Measurements from ENCODE around the gene CLTRN. TPM values are rescaled to one million over a fixed set of nuclear protein-coding genes. Genes with fewer than 3 reads are reported as not detected.

CLTRN gene
- total RNA-seq, 1 experiment from 2014 or later = 0.57 TPM

Other genes starting within 250 kb of the CLTRN start
- 42.0 and 44.9 TPM in 2 replicates for gene PIR, start 171.5 kb downstream of the CLTRN start, total RNA-seq (2014; rRNA removed; shearing (Covaris generic))
- gene BMX, start 164.0 kb downstream of the CLTRN start, total RNA-seq (2014; rRNA removed; shearing (Covaris generic)) = 0.06 TPM in 1 of 2 replicates, not detected in the other
- 1.3 TPM in 1 of 2 replicates, not detected in the other for gene ACE2, start 63.8 kb downstream of the CLTRN start, total RNA-seq (2014; rRNA removed; shearing (Covaris generic))
- 0.48 and 1.0 TPM in 2 replicates for gene CA5B, start 73.5 kb upstream of the CLTRN start, total RNA-seq (2014; rRNA removed; shearing (Covaris generic))
- 3.1 and 6.0 TPM in 2 replicates for gene ZRSR2, start 125.7 kb upstream of the CLTRN start, total RNA-seq (2014; rRNA removed; shearing (Covaris generic))
- gene AP1S2, start 190.0 kb upstream of the CLTRN start, total RNA-seq (2014; rRNA removed; shearing (Covaris generic)) = 26.6 and 47.9 TPM in 2 replicates

Measured in Daoy (cell line).